ENCODE data around the gene TSPYL4.
"Not testable (repeated sequence)": the region's sequence is repeated elsewhere in the genome, so short reads cannot be mapped to it uniquely, and the experiment has no call there.

Gene TSPYL4

GRCh38 chr6:116253505-116254296 lies at the start of gene TSPYL4:
TSS of gene TSPYL4 (minus strand) at chr6:116254075. CDS start at chr6:116254008, 67 bp downstream.
- Histone ChIP-seq H3K4me3 (ENCODE audit: low read length) (peak within 1 kb of the TSS; percentile 92), H3K4me1 (ENCODE audit: control insufficient read depth, insufficient read depth, low read length) (peaks cover 26% of the 10 kb centered on the region), H3K27me3 (ENCODE audit: control insufficient read depth, insufficient read depth, low read length) (no peaks in the 10 kb centered on the region), H3K36me3 (ENCODE audit: control insufficient read depth, insufficient read depth, low read length) (no peaks in the 10 kb centered on the region), H3K9ac (ENCODE audit: low read length) (peak within 1 kb of the TSS; percentile 88), H3K9me3 (ENCODE audit: control insufficient read depth, low read length) (no peaks in the 10 kb centered on the region)

GRCh38 chr6:116301104-116301503 lies 47.2 kb upstream of the TSPYL4 start:
- no peak overlapping the region for H3K9ac ChIP-seq (ENCODE audit: low read length)

DNA sequence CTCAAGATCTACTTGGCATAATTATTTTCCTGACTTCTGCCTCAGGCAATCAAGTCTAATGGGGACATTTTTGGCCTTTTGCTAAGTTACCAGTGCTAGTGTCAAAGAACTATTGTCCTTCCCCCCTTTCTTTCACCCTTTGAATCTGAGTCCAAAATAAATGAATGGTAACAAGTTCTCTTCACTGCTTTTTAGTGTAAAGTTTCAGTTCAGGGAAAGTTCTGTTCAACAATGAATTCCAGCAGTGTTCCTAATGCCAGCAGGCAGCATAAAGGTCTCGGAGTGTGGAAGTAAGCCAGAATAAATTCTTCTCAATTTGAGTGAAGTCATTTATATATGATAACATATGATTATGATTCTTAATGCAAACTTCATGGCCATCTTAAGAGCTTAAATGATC lies 46.7 kb upstream of the TSPYL4 start:
- Histone ChIP-seq H3K9me3 (ENCODE audit: control insufficient read depth, low read length) (no peaks in the 10 kb centered on the region), H3K4me1 (ENCODE audit: control insufficient read depth, insufficient read depth, low read length) (no peaks in the 10 kb centered on the region), H3K4me3 (ENCODE audit: low read length) (no peak overlapping the region), H3K36me3 (ENCODE audit: control insufficient read depth, insufficient read depth, low read length) (no peaks in the 10 kb centered on the region), H3K27me3 (ENCODE audit: control insufficient read depth, insufficient read depth, low read length) (no peaks in the 10 kb centered on the region), H3K9ac (ENCODE audit: low read length) (no peak overlapping the region)

More at GRCh38 chr6:116301104-116301503, 47.2 kb upstream of the TSPYL4 start:
- H3K36me3 ChIP-seq (ENCODE audit: control insufficient read depth, insufficient read depth, low read length) = no peaks in the 10 kb centered on the region
- H3K4me1 ChIP-seq (ENCODE audit: control insufficient read depth, insufficient read depth, low read length) = no peaks in the 10 kb centered on the region
- H3K27me3 ChIP-seq (ENCODE audit: control insufficient read depth, insufficient read depth, low read length) = no peaks in the 10 kb centered on the region
- H3K4me3 ChIP-seq (ENCODE audit: low read length) = no peak overlapping the region
- no peaks in the 10 kb centered on the region for H3K9me3 ChIP-seq (ENCODE audit: control insufficient read depth, low read length)

- H3K9me3 ChIP-seq (ENCODE audit: control insufficient read depth, low read length) = no peaks in the 10 kb centered on the region
- no peaks in the 10 kb centered on the region for H3K36me3 ChIP-seq (ENCODE audit: control insufficient read depth, insufficient read depth, low read length)
- no peaks in the 10 kb centered on the region for H3K4me1 ChIP-seq (ENCODE audit: control insufficient read depth, insufficient read depth, low read length)
- no peak overlapping the region for H3K9ac ChIP-seq (ENCODE audit: low read length)
- H3K4me3 ChIP-seq (ENCODE audit: low read length) = no peak overlapping the region
- no peaks in the 10 kb centered on the region for H3K27me3 ChIP-seq (ENCODE audit: control insufficient read depth, insufficient read depth, low read length)
These were observed 45.1 kb upstream of the TSPYL4 start for GRCh38 chr6:116298973-116299372.

DNA sequence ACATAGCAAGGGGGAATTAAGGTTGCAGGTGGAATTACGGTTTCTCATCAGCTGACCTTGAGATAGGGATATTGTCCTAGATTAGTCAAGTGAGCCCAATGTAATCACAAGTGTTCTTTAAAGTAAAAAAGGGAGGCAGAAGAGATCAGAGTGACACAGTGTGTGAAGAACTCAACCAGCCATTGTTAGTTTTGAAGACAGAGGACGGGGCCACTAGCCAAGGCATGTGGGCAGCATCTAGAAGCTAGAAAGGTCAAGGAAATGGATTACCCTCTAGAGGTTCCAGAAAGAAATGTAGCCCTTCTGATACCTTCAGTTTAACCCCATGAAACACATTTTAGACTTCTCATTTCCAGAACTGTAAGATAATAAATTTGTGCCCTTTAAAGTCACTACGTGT lies 44.4 kb upstream of the TSPYL4 start:
- no peaks in the 10 kb centered on the region for H3K4me1 ChIP-seq (ENCODE audit: control insufficient read depth, insufficient read depth, low read length)

GRCh38 chr6:116292553-116292952 lies 38.7 kb upstream of the TSPYL4 start:
- Histone ChIP-seq H3K4me1 (ENCODE audit: control insufficient read depth, insufficient read depth, low read length) (no peaks in the 10 kb centered on the region), H3K36me3 (ENCODE audit: control insufficient read depth, insufficient read depth, low read length) (no peaks in the 10 kb centered on the region), H3K27me3 (ENCODE audit: control insufficient read depth, insufficient read depth, low read length) (no peaks in the 10 kb centered on the region), H3K9ac (ENCODE audit: low read length) (no peak overlapping the region), H3K9me3 (ENCODE audit: control insufficient read depth, low read length) (no peaks in the 10 kb centered on the region), H3K4me3 (ENCODE audit: low read length) (no peak overlapping the region)

More for the DNA sequence above, 44.4 kb upstream of the TSPYL4 start:
- Histone ChIP-seq H3K4me3 (ENCODE audit: low read length) (no peak overlapping the region), H3K9me3 (ENCODE audit: control insufficient read depth, low read length) (no peaks in the 10 kb centered on the region), H3K27me3 (ENCODE audit: control insufficient read depth, insufficient read depth, low read length) (no peaks in the 10 kb centered on the region), H3K9ac (ENCODE audit: low read length) (no peak overlapping the region), H3K36me3 (ENCODE audit: control insufficient read depth, insufficient read depth, low read length) (no peaks in the 10 kb centered on the region)

GRCh38 chr6:116291701-116292396 lies 38.0 kb upstream of the TSPYL4 start:
- Histone ChIP-seq H3K4me3 (ENCODE audit: low read length) (no peak overlapping the region), H3K27me3 (ENCODE audit: control insufficient read depth, insufficient read depth, low read length) (no peaks in the 10 kb centered on the region)

DNA sequence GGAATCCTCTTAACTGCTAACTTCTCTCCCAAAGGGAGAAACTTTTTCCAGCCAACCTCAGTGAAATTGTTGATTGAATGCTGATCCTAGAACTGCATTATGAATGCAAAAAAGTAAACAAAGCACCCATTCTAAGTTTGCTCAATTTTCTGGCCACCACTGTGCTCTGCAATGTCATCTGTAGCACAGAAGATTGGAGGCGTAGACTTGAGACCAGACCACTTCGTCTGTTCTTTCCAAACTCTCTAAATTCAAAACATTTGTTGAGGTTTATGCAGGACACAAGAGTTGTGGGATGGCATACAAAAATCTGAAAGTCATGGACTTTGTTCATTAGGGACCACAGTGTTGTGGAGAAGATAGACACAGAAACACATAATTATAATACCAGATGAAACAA lies 36.9 kb upstream of the TSPYL4 start:
- H3K9ac ChIP-seq (ENCODE audit: low read length) = no peak overlapping the region
- H3K36me3 ChIP-seq (ENCODE audit: control insufficient read depth, insufficient read depth, low read length) = no peaks in the 10 kb centered on the region
- H3K27me3 ChIP-seq (ENCODE audit: control insufficient read depth, insufficient read depth, low read length) = no peaks in the 10 kb centered on the region
- H3K4me1 ChIP-seq (ENCODE audit: control insufficient read depth, insufficient read depth, low read length) = no peaks in the 10 kb centered on the region
- no peaks in the 10 kb centered on the region for H3K9me3 ChIP-seq (ENCODE audit: control insufficient read depth, low read length)
- no peak overlapping the region for H3K4me3 ChIP-seq (ENCODE audit: low read length)

More at GRCh38 chr6:116291701-116292396, 38.0 kb upstream of the TSPYL4 start:
- no peaks in the 10 kb centered on the region for H3K9me3 ChIP-seq (ENCODE audit: control insufficient read depth, low read length)
- H3K4me1 ChIP-seq (ENCODE audit: control insufficient read depth, insufficient read depth, low read length) = no peaks in the 10 kb centered on the region
- no peak overlapping the region for H3K9ac ChIP-seq (ENCODE audit: low read length)
- H3K36me3 ChIP-seq (ENCODE audit: control insufficient read depth, insufficient read depth, low read length) = no peaks in the 10 kb centered on the region

DNA sequence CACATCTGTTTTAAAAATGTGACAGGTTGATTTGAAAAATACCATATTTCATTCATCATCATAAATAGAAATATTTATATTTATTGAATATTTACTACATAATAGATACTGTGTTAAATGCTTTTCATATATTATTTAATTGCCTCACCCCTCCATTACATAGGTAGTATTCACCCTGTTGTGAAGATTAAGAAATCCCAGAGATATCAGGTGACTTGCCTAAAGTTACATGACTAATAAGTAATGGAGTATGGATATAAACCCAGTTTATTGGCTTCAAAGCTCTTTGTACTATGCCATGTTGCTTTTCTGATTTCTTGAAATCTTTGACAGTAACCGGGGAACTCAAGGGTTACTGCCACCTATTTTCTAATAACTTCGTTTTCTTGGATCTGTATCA lies 36.0 kb upstream of the TSPYL4 start:
- Histone ChIP-seq H3K9me3 (ENCODE audit: control insufficient read depth, low read length) (no peaks in the 10 kb centered on the region), H3K4me3 (ENCODE audit: low read length) (no peak overlapping the region), H3K9ac (ENCODE audit: low read length) (no peak overlapping the region), H3K4me1 (ENCODE audit: control insufficient read depth, insufficient read depth, low read length) (no peaks in the 10 kb centered on the region), H3K36me3 (ENCODE audit: control insufficient read depth, insufficient read depth, low read length) (no peaks in the 10 kb centered on the region), H3K27me3 (ENCODE audit: control insufficient read depth, insufficient read depth, low read length) (no peaks in the 10 kb centered on the region)

DNA sequence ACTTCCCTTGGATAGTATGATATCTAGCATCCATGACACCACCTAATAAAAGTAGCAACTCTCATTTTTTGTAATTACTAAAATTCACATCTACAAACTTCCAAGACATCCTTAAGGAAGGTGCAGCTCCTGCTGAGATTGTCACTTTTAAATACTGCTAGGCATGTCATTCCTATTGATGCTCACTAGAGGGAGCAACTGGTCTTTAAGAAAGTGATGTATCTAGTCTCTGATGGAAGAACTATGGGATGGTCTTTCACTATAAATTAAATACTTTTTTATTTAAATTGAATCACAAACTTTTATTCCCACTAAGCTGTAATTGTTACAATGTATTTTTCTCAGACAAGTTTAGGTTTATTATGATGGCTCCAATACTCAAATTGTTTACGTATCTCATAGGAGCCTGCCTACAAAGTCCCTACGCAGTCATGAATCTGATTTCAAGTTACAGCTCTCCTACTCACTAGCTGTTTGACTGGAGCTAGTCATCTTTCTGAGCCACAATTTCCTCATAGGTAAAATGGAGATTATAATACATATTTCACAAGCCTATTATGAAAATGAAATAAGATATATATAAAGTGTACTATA lies 33.9 kb upstream of the TSPYL4 start:
- no peaks in the 10 kb centered on the region for H3K27me3 ChIP-seq (ENCODE audit: control insufficient read depth, insufficient read depth, low read length)

GRCh38 chr6:116286773-116287358 lies 33.0 kb upstream of the TSPYL4 start:
- Histone ChIP-seq H3K9me3 (ENCODE audit: control insufficient read depth, low read length) (no peaks in the 10 kb centered on the region), H3K36me3 (ENCODE audit: control insufficient read depth, insufficient read depth, low read length) (no peaks in the 10 kb centered on the region), H3K27me3 (ENCODE audit: control insufficient read depth, insufficient read depth, low read length) (no peaks in the 10 kb centered on the region), H3K4me3 (ENCODE audit: low read length) (no peak overlapping the region), H3K9ac (ENCODE audit: low read length) (no peak overlapping the region), H3K4me1 (ENCODE audit: control insufficient read depth, insufficient read depth, low read length) (no peaks in the 10 kb centered on the region)

More for the DNA sequence above, 33.9 kb upstream of the TSPYL4 start:
- Histone ChIP-seq H3K9ac (ENCODE audit: low read length) (no peak overlapping the region), H3K9me3 (ENCODE audit: control insufficient read depth, low read length) (no peaks in the 10 kb centered on the region), H3K36me3 (ENCODE audit: control insufficient read depth, insufficient read depth, low read length) (no peaks in the 10 kb centered on the region), H3K4me3 (ENCODE audit: low read length) (no peak overlapping the region), H3K4me1 (ENCODE audit: control insufficient read depth, insufficient read depth, low read length) (no peaks in the 10 kb centered on the region)

- H3K36me3 ChIP-seq (ENCODE audit: control insufficient read depth, insufficient read depth, low read length); H3K4me1 ChIP-seq (ENCODE audit: control insufficient read depth, insufficient read depth, low read length): not testable (repeated sequence)
These were observed 31.1 kb upstream of the TSPYL4 start for GRCh38 chr6:116284984-116285383.

More at GRCh38 chr6:116284984-116285383, 31.1 kb upstream of the TSPYL4 start:
- not testable (repeated sequence) for H3K9ac ChIP-seq (ENCODE audit: low read length); H3K27me3 ChIP-seq (ENCODE audit: control insufficient read depth, insufficient read depth, low read length); H3K9me3 ChIP-seq (ENCODE audit: control insufficient read depth, low read length); H3K4me3 ChIP-seq (ENCODE audit: low read length)

All from mucosa of stomach (tissue), 1 donor.